Sigmoid colon (tissue), 3 donors: Measurements from ENCODE around the gene SPG7.

ENCODE experiments used
- CTCF ChIP-seq, 4 experiments: fragments of 450-650 bp in 3 of 4; fragments of 200-600 bp in 1 of 4; IDR thresholded peaks; one replicate each; pipeline ENCODE4 v1.5.1; 2016 to 2019; ENCODE audit warnings: antibody characterized with exemption in 4 of 4, mild to moderate bottlenecking in 3 of 4, moderate library complexity in 2 of 4
- POLR2A ChIP-seq, 2 donors: fragments of 450-650 bp; IDR thresholded peaks; one replicate each; pipeline ENCODE4 v1.6.1; 2016; ENCODE audit warnings: antibody characterized with exemption in 2 of 2, mild to moderate bottlenecking in 2 of 2, moderate library complexity in 2 of 2

GRCh38 chr16:89460556-89460955, 47.6 kb upstream of the SPG7 start:
- TF ChIP-seq POLR2A (IDR thresholded peaks at IDR 0.05) (no peak), CTCF (IDR thresholded peaks at IDR 0.05) (no peak)
